Stimulated activated CD8-positive, alpha-beta memory T cell treated with anti-CD3 and anti-CD28 coated beads, Interleukin-7, amount 100 ng/mL, for 48 hours (primary cell): ENCODE measurements around the gene TPGS1.

Experiments
- DNase-seq, 2 donors: peaks; one replicate each; pipeline ENCODE4 v3.0.0-alpha.2; 2020; ENCODE audit warnings: low read depth in 1 of 2; ENCODE audit errors: extremely low read depth in 1 of 2

TPGS1 gene, protein sequence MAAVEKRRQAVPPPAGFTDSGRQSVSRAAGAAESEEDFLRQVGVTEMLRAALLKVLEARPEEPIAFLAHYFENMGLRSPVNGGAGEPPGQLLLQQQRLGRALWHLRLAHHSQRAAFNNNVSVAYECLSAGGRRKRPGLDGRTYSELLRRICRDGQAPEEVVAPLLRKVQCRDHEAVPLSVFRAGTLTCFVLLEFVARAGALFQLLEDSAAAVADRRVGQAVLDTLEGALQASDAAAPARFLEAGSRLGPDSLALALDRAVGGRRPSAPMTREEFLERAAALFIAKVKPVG

DNA sequence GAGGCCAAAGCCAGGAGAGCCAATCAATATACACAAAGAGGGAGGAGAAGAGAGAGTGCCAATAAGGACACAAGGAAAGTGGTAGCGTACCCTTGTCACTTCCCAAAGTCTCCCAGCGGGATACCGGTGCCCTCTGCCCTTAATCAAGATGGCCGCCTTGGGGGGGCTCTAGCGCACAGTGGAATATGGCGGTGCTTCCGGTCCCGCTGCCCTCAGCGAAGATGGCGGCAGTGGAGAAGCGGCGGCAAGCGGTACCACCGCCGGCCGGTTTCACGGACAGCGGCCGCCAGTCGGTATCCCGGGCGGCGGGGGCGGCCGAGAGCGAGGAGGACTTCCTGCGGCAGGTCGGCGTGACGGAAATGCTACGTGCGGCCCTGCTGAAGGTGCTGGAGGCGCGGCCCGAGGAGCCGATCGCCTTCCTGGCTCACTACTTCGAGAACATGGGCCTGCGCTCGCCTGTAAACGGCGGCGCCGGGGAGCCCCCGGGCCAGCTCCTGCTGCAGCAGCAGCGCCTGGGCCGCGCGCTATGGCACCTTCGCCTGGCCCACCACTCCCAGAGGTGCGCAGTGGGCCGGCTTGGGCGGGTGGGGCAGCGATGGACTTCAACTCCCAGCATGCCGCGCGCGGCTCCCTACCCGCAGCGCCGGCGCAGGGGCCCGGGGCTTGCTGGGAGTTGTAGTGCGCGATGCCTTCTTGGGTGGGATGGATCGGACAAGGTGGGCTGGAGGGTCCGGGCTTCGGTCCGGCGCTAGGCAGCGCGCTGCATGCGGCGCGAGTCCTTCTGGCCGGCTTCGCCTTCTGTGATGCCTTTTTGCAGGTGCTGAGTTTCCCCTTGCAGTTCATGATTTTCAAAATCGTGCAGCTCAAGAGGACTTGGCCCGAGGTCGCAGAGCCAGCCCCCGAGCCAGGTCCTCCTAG, at the start of gene TPGS1:
TPGS1 (plus strand) TSS at position 212 of the 918 bp plus-strand sequence; CDS start at position 222, 10 bp downstream.
- peak; percentile 76 to 83 for DNase-seq

DNA sequence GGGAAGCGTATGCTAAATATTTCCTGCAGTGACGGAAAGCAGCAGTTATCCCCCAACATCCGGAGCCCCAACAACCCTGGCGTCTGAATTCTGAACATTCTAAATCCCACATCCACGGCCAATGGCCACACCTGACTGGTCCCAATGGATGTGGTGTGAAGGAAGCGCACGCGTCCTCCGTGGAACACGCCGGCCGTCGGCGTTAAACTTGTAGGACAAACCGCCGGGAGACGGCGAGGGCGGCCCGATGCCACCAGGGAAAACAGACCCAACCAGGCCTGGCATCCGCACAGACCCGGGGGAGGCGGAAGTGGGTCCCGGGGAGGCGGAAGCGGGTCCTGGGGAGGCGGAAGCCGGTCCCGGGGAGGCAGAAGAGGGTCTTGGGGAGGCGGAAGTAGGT, 49.7 kb upstream of the TPGS1 start:
- DNase-seq = no peak

DNA sequence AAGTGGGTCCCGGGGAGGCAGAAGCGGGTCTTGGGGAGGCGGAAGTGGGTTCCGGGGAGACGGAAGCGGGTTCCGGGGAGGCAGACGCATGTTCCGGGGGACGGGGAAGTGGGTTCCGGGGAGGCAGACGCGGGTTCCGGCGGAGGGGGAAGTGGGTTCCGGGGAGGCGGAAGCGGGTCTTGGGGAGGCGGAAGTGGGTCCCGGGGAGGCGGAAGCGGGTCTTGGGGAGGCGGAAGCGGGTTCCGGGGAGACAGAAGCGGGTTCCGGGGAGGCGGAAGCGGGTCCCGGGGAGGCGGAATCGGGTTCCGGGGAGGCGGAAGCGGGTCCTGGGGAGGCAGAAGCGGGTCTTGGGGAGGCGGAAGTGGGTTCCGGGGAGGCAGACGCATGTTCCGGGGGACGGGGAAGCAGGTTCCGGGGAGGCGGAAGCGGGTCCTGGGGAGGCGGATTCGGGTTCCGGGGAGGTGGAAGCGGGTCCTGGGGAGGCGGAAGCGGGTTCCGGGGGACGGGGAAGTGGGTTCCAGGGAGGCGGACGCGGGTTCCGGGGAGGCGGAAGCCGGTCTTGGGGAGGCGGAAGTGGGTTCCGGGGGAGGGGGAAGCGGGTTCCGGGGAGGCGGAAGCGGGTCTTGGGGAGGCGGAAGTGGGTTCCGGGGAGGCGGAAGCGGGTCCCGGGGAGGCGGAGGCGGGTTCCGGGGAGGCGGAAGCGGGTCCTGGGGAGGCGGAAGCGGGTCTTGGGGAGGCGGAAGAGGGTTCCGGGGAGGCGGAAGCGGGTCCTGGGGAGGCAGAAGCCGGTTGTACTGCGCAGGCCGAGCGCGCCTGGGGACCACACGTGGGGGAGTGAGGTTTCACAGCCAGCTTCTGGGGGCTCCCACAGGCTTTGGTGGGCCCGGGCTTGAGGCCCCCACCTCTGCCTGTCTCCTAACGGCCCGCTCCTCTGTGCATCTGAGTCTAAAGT, 48.9 kb upstream of the TPGS1 start:
- DNase-seq = no peak

- DNase-seq = no peak
Observed at GRCh38 chr19:459724-460511, 47.4 kb upstream of the TPGS1 start.

DNA sequence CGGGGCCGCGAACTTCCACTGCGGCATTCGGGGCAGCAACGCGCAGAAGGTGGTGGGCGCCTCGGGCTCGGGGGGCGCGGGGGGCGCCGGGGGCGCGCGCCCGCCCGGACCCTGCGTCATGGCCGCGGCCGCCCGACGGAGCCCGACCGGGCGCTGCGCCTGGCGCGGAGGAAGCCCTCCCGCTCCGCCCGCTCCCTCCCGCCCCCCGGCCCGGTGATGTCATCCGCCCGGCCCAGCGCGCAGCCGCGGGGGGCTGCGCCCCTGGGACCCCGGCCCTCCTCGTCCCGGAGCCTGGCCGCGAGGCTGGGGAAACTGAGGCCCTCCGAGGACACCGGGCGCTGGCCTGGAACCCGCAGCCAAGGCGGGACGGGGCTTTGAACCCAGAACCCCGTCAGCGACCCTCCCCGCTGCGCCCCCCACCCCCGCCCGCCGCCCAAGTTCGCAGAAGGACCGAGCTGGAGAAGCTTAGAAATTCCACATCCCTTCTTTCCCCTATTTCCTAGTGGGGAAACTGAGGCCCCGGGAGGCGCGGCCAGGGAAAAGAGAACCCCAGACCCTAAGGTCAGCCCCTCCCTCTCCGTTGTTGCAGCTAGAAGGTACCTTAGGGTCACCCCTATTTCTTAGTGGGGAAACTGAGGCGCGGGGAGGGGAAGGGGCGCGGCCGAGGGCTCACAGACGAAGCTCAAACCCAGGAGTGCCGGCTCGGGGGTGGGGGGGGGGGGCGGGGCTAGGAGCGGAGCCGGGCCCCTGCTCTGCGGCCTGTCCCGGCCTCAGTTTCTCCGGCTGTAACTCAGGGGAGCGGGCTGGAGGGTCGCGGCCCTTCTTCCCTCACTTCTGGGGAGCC, 46.2 kb upstream of the TPGS1 start, which contains the start of gene SHC2:
SHC2 (minus strand) TSS at position 157 of the 844 bp plus-strand sequence; CDS start at position 120, 37 bp downstream.
- no peak for DNase-seq

DNA sequence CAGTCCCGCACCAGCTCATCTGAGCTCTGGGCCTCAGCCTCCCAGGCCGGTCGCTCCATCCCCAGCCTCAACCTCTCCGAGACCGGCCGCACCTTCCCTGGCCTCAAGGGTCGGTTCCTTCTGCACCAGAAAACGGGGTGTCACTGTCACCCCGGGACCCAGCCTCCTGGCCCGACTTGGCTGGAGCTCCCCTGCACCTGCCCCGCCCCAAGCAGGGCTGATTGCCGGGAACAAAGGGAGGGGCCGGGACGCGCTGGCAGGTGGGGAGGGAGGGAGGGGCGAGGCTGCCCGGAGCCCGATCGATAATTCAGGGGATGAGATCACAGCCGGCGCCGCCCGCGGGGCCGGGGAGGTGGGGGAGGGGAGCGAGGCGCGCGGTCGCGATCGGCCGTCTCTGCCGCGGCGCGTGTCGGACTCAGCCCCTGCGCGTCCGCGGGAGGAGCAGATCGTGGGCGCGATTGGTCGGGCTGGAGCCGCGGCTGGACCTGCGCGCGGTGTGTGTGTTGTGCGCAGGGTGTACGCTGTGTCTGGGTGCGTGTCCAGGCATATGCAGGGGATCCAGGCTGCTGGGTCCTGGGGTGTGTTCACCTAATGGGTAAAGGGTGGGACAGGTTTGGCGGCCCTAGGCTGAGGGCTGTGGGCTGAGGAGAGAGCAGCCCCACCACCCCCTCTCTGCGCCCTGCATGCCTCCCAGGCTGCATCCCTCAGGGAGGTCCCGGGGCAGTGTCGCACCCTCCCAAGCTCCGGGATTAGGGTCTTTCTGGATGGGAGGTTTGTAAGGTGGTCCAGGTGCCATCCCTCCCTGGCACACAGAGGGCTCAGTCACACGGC, 45.4 kb upstream of the TPGS1 start:
- DNase-seq = no peak

- no peak for DNase-seq
Observed at GRCh38 chr19:463483-464207, 43.7 kb upstream of the TPGS1 start.

DNA sequence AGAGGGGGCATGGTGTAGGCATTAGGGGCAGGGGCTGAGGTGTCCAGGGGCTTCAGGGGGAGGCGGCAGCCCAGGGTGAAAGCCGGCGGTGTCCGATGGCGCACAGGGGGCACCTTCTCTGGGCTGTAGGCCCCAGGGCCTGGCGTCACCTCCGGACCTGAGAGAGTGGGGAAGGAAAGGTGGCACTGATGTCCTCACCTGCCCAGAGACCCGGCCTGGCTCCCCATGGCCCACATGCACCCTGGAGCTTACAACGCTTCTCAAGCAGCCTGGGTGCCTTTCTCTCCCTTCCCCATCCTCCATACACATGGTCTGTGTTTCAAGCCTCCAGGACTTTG, 43.1 kb upstream of the TPGS1 start:
- DNase-seq = no peak

DNA sequence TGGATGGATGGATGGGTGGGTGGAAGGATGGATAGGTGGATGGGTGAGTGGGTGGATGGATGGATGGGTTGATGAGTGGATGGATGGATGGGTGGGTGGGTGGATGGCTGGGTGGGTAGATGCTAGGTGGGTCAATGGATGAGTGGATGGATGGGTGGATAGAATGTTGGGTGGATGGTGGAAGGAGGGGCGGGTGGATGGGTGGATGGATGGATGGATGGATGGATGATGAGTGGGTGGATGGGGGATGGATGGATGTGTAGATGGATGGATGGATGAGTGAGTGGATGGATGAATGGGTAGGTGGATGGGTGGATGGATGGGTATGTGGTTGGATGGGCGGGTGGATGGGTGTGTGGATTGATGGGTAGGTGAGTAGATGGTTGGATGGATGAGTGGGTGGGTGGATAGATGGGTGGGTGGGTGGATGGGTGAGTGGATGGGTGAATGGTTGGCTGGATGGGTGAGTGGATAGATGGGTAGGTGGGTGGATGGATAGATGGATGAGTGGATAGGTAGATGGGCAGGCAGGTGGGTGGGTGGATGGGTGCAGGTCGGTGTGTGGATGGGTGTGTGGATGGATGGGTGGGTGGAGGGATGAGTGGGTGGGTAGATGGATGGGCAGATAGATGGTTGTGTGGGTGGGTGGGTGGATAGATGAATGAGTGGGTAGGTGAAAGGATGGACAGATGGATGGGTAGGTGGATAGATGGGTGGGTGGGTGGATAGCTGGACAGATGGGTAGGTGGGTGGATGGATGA, 42.1 kb upstream of the TPGS1 start:
- no peak for DNase-seq

- no peak for DNase-seq
Observed at GRCh38 chr19:467554-467953, 39.7 kb upstream of the TPGS1 start.

GRCh38 chr19:468587-469256, 38.6 kb upstream of the TPGS1 start:
- DNase-seq = no peak

- DNase-seq = no peak
Observed at GRCh38 chr19:469833-470232, 37.5 kb upstream of the TPGS1 start.

- DNase-seq = no peak
Observed at GRCh38 chr19:470701-471100, 36.6 kb upstream of the TPGS1 start.

- no peak for DNase-seq
Observed at GRCh38 chr19:472005-472858, 35.1 kb upstream of the TPGS1 start.
